Measurements from ENCODE around the gene VPS4B. TPM values are rescaled to one million over a fixed set of nuclear protein-coding genes. Genes with fewer than 3 reads are reported as not detected.

The VPS4B gene
- total RNA-seq, 1 experiment from 2014 or later, result 60.2 TPM

DNA sequence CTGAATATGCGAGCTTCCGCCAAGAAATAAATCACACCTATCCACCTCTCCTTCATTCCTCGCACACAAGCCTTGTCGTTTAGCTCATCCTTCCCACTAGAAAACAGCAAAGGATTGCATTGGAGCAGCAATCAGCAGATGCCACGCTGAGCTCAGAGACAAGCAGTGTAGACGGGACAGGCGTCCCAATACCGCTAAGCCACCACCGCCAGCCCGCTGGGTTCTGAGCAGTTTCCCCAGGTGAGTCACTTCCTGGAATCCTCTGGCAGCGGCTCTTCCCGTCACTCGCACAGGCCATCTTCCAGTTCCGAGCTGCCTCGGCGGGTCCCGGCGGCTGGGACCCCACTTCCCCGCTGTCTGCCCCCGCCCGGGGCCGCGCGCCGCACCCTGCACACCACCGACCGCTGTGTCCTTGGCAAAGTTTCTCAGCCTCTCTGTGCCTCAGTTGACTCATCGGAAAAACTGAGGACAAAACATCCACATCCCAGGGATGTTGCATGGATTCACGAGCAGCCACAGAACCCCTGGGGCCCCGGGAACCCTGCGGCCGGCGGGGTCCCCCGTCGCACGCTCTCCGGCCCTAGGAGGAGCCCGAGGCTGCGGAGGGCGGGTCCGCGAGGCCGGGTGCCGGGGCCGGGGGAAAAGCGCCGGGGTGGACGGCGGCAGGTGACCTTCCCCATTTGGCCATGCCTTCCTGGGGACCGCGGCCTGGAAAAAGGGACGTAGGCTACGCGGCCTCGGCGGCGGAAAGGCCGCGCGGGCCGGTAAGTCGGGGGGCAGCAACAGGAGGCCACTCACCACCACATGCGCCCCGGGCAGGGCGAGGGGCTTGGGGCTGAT, 55.8 kb downstream of the VPS4B start:
- H3K4me3 Mint-ChIP-seq, result peak overlapping the region; percentile 86 to 90
- Histone ChIP-seq H3K79me1 (ENCODE audit: insufficient read depth, low read depth, low read length, poor library complexity, severe bottlenecking) (no peaks in the 10 kb centered on the region), H3K27ac (ENCODE audit: insufficient read length, low read depth, low read length) (no peak overlapping the region), H2BK20ac (ENCODE audit: low read depth, low read length, poor library complexity, severe bottlenecking) (no peak overlapping the region), H4K20me1 (ENCODE audit: control insufficient read depth, insufficient read depth, insufficient read length) (peaks cover 2% of the 10 kb centered on the region), H2BK120ac (ENCODE audit: low read depth, low read length, poor library complexity, severe bottlenecking) (no peak overlapping the region), H2BK15ac (ENCODE audit: low read depth, low read length) (no peak overlapping the region), H3K56ac (ENCODE audit: insufficient read length, low read depth, low read length) (no peak overlapping the region), H3K14ac (ENCODE audit: insufficient read depth, low read length) (peak overlapping the region; percentile 78; the same call in 1 of the 2 replicates), H3K23me2 (ENCODE audit: insufficient read length, low read depth, low read length, poor library complexity, severe bottlenecking) (peaks cover 4% of the 10 kb centered on the region), H3K4ac (ENCODE audit: low read depth, low read length) (no peak overlapping the region), H3T11ph (ENCODE audit: low read length) (no peak overlapping the region), H4K8ac (replicated peaks; ENCODE audit: insufficient read length, low read depth, low read length) (no peak overlapping the region), H3K79me2 (ENCODE audit: insufficient read depth, low read length) (no peaks in the 10 kb centered on the region; the same call in 1 of the 2 replicates), H4K91ac (ENCODE audit: insufficient read length, low read depth, low read length) (no peak overlapping the region), H4K5ac (ENCODE audit: insufficient read length, low read depth, low read length) (no peak overlapping the region), H3K9ac (ENCODE audit: extremely low read depth, insufficient read length, low read length) (peak overlapping the region; percentile 66), H3K4me2 (ENCODE audit: insufficient read depth, insufficient read length, low read length) (peak overlapping the region; percentile 83), H3K4me1 (ENCODE audit: insufficient read depth, low read length) (no peaks in the 10 kb centered on the region), H3K9me3 (ENCODE audit: control insufficient read depth, low read depth, low read length) (peaks cover 8% of the 10 kb centered on the region), H3K18ac (ENCODE audit: insufficient read length, low read depth, low read length) (no peak overlapping the region), H2BK5ac (ENCODE audit: insufficient read length, low read length) (no peak overlapping the region), H2AFZ (ENCODE audit: low read length) (no peak overlapping the region), H2AK5ac (ENCODE audit: insufficient read length, low read length) (no peak overlapping the region), H3K23ac (ENCODE audit: insufficient read length, low read depth, low read length) (no peak overlapping the region), H3K27me3 (ENCODE audit: insufficient read depth, low read length) (no peaks in the 10 kb centered on the region), H2BK12ac (ENCODE audit: insufficient read length, low read depth, low read length) (no peak overlapping the region)
- peak overlapping the region in 2 of 3 experiments; percentile 23 to 89; a peak in 4 of 7 replicates for H3K27ac Mint-ChIP-seq
- TF ChIP-seq, protein P1, sequence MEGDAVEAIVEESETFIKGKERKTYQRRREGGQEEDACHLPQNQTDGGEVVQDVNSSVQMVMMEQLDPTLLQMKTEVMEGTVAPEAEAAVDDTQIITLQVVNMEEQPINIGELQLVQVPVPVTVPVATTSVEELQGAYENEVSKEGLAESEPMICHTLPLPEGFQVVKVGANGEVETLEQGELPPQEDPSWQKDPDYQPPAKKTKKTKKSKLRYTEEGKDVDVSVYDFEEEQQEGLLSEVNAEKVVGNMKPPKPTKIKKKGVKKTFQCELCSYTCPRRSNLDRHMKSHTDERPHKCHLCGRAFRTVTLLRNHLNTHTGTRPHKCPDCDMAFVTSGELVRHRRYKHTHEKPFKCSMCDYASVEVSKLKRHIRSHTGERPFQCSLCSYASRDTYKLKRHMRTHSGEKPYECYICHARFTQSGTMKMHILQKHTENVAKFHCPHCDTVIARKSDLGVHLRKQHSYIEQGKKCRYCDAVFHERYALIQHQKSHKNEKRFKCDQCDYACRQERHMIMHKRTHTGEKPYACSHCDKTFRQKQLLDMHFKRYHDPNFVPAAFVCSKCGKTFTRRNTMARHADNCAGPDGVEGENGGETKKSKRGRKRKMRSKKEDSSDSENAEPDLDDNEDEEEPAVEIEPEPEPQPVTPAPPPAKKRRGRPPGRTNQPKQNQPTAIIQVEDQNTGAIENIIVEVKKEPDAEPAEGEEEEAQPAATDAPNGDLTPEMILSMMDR (conservative IDR thresholded peaks at IDR 0.05), result no peak
- no peaks in the 10 kb centered on the region for H3K27me3 Mint-ChIP-seq (ENCODE audit: low read depth)
- H3K4me1 Mint-ChIP-seq, result peaks cover 12 to 14% of the 10 kb centered on the region in 2 experiments
- peaks cover 15 to 34% (median 26%) of the 10 kb centered on the region in 3 experiments for H3K36me3 Mint-ChIP-seq (ENCODE audit: insufficient read depth in 1 of 3, low read depth in 3 of 3)
- no CpG with 5 or more reads among the region's 65 CpGs for WGBS (ENCODE audit: extremely low coverage, insufficient read length, low lambda C conversion rate)
- H3K9me3 Mint-ChIP-seq, result peaks cover 11 to 12% of the 10 kb centered on the region in 2 experiments
- peak; percentile 70 for DNase-seq

All from H9 (cell line).